ENCODE measurements around the gene ADAM23. TPM values are rescaled to one million over a fixed set of nuclear protein-coding genes. Genes with fewer than 3 reads are reported as not detected.

Gene ADAM23
- total RNA-seq, 1 experiment from 2014 or later: 6.1 TPM

DNA sequence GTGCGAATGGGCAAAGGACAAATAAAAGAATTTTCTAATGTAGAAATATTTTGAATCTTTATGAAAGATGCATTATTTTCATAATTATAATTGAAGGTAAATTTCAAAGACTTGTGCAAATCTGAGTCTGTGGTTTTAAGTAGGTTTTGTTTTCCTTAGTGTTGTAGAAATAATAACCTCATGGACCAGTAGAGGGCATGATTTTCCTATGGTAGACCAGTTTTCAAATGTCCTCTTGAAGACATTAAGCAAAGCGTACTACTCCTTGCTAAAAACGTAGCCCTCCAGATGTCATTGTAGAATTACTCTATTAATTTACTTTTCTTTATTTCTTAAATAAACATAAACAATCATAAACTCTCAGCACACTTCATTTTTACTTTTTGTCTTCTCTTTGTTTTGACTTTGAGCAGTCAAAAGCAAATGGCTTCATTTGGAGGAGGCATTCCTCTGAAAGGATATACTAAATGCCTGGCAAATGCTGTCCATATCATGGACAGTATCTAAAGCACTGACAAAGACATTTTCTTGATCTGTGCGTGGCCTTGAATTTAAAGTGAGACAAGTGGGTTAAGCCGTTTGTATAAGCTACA is 113.1 kb downstream of the ADAM23 start:
- Histone ChIP-seq H3K4me3 (ENCODE audit: insufficient read depth, low read depth, low read length) (no peak overlapping the region), H3K36me3 (replicated peaks; ENCODE audit: control insufficient read depth, insufficient read depth, low read length) (no peaks in the 10 kb centered on the region), H3K27me3 (ENCODE audit: control insufficient read depth, insufficient read depth, low read length) (no peaks in the 10 kb centered on the region)
- peak; percentile 24 for DNase-seq

DNA sequence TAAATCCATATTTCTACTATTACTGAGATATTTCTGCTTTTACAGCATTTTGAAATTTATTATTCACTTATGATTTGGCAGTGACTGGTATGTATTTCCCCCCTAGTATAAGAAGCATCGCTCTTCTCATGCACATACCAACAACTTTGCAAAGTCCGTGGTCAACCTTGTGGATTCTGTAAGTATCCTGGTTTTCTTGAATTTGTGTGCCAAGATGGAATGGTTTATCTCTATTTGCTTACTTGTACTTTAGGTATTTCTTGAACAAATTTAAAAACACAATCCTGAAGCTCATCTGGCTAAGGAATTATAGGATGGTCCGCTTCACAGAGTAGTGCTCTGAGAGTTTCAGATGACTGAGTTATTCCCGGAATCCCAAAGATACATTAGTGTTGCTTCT is 114.0 kb downstream of the ADAM23 start:
- Histone ChIP-seq H3K36me3 (replicated peaks; ENCODE audit: control insufficient read depth, insufficient read depth, low read length) (no peaks in the 10 kb centered on the region), H3K4me3 (ENCODE audit: insufficient read depth, low read depth, low read length) (no peak overlapping the region), H3K27me3 (ENCODE audit: control insufficient read depth, insufficient read depth, low read length) (no peaks in the 10 kb centered on the region)
- no peak for DNase-seq

DNA sequence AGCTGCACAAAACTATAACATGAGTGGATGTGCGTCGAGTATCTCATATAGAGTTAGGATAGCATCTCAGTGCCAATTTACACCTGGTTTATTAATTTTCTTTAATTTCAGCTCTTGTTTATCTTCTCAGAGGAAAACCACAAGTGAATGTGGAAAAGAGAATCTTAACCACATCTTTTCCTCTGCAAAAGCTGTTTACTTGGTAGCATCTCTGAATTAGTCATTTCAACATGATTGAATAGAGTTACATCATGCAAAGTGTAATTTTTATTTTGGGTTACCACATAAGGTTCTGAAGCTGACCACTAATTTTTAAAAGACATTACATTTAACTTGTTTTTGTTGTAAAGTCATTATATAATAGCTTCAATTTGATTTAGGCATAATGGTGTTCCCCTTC is 115.2 kb downstream of the ADAM23 start:
- Histone ChIP-seq H3K27me3 (ENCODE audit: control insufficient read depth, insufficient read depth, low read length) (no peaks in the 10 kb centered on the region), H3K4me3 (ENCODE audit: insufficient read depth, low read depth, low read length) (no peak overlapping the region), H3K36me3 (replicated peaks; ENCODE audit: control insufficient read depth, insufficient read depth, low read length) (no peaks in the 10 kb centered on the region; the same call in 1 of the 2 replicates)
- no peak for DNase-seq

DNA sequence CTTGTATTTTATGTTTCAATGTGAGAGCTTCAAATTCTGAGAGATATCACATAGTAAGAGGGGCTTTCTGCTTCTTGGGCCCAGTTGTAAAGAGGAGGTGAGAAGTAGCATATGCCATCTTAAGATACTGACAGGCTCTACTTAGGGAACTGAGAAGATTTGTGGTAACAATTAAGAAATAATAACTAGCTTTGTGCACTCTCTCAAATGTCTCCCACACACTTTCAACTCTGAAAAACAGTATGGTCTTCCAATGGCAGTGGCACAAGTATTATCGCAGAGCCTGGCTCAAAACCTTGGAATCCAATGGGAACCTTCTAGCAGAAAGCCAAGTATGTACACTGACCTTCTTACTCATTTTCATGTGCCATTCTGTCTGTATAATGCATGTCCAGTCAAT is 118.6 kb downstream of the ADAM23 start:
- DNase-seq: no peak
- Histone ChIP-seq H3K36me3 (replicated peaks; ENCODE audit: control insufficient read depth, insufficient read depth, low read length) (no peaks in the 10 kb centered on the region; the same call in 1 of the 2 replicates), H3K4me3 (ENCODE audit: insufficient read depth, low read depth, low read length) (no peak overlapping the region), H3K27me3 (ENCODE audit: control insufficient read depth, insufficient read depth, low read length) (no peaks in the 10 kb centered on the region)

DNA sequence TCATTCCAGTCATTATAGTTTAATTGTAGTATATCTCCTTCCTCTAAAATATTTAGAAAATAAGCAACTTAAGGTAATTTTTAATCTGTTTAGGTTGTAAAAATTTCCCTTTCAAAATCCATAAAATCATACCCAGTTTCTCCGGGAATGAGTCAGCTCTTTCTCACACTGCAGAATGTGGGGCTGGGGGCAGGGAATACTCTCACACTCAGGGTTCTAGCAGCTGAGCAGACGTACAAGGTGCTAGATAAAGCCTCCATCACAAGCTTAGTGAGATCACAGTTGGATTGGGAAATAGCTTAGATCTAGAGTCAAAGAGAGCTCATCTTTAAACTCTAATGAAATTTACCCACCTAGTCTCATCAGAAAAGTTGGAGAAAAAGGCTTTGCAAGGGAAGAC is 119.0 kb downstream of the ADAM23 start:
- no peaks in the 10 kb centered on the region for H3K27me3 ChIP-seq (ENCODE audit: control insufficient read depth, insufficient read depth, low read length)
- H3K36me3 ChIP-seq (replicated peaks; ENCODE audit: control insufficient read depth, insufficient read depth, low read length): no peaks in the 10 kb centered on the region; the same call in 1 of the 2 replicates
- H3K4me3 ChIP-seq (ENCODE audit: insufficient read depth, low read depth, low read length): no peak overlapping the region
- no peak for DNase-seq

DNA sequence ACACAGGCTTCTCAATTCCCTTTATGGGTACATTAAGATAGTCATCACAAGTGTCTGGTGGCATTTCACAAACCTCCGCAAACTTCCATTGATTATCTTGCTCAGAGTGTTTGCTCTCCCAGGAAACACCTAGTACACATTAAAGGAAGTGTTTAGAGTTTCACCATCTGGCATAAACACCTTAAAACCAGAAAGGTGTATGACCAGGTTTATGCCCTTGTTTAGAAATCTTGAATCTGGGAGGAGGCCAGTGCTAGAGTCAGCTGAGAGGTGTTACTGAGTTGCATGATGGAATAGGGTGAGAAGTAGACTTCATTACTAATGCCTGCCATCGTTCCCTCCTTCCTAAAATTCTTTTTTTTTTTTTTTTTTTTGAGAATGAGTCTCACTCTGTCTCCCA is 120.0 kb downstream of the ADAM23 start:
- H3K27me3 ChIP-seq (ENCODE audit: control insufficient read depth, insufficient read depth, low read length): no peaks in the 10 kb centered on the region
- no peak for DNase-seq
- H3K4me3 ChIP-seq (ENCODE audit: insufficient read depth, low read depth, low read length): no peak overlapping the region
- H3K36me3 ChIP-seq (replicated peaks; ENCODE audit: control insufficient read depth, insufficient read depth, low read length): no peaks in the 10 kb centered on the region; the same call in 1 of the 2 replicates

DNA sequence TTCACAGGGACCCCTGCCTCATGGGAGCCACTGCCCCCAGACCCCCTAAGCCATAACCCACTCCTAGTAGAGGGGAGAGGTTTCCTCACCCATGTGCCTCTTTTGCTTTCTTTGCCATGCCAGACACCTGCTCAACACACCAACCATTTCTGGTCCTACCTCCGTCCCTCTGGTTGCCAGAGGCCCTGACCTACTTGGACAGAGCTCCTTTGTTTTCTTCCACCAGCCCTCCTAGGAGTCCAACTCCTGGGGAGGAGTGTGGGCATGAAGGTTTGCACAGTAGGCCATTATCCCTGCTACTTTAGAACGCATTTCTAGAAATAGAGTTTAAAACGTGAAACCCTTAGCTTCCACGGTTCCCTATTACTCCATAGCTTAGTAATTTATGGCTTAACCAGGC is 122.3 kb downstream of the ADAM23 start:
- H3K36me3 ChIP-seq (replicated peaks; ENCODE audit: control insufficient read depth, insufficient read depth, low read length): no peaks in the 10 kb centered on the region; the same call in none of the 2 replicates
- H3K4me3 ChIP-seq (ENCODE audit: insufficient read depth, low read depth, low read length): no peak overlapping the region
- H3K27me3 ChIP-seq (ENCODE audit: control insufficient read depth, insufficient read depth, low read length): no peaks in the 10 kb centered on the region
- DNase-seq: no peak

DNA sequence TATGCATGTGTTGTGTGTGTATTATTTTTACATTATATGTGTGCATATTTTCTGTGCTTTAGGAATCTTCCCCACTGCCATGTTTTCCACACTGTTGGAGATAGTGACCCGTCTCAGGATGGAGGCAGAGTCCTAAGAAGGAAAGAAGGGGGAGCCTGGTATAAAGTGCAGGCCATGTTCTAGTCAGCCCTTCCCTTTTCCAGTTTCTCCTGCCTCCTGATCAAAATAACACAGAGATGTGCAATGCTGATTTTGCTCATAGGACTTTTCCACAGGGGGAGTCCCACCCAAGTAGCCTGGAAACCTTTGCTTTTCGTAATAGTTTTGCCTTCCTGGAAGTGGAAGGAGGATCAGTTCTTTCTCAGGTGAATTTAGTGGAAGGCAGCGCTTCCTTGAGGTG is 126.1 kb downstream of the ADAM23 start:
- DNase-seq: no peak
- Histone ChIP-seq H3K4me3 (ENCODE audit: insufficient read depth, low read depth, low read length) (no peak overlapping the region), H3K36me3 (replicated peaks; ENCODE audit: control insufficient read depth, insufficient read depth, low read length) (no peaks in the 10 kb centered on the region; the same call in 1 of the 2 replicates), H3K27me3 (ENCODE audit: control insufficient read depth, insufficient read depth, low read length) (no peaks in the 10 kb centered on the region)

DNA sequence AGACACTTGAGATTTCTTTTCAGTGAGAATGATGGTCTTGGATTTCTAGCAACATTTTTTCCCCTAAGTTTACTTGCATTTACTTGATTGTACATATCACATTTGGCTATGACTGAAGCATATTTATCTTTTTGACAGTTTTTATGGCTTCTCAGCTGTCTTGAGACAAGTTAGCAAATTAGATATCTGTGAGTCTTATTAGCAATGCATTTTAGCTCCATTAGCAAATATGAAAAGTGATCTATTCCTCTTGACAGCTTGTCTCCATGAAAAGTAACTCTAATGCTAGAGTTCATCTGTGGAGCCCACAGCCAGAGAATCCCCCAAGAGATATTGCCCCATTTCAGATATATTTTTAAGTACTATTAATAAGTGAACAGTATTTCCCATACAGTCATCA is 126.9 kb downstream of the ADAM23 start:
- Histone ChIP-seq H3K4me3 (ENCODE audit: insufficient read depth, low read depth, low read length) (no peak overlapping the region), H3K27me3 (ENCODE audit: control insufficient read depth, insufficient read depth, low read length) (no peaks in the 10 kb centered on the region), H3K36me3 (replicated peaks; ENCODE audit: control insufficient read depth, insufficient read depth, low read length) (no peaks in the 10 kb centered on the region; the same call in 1 of the 2 replicates)
- DNase-seq: no peak

DNA sequence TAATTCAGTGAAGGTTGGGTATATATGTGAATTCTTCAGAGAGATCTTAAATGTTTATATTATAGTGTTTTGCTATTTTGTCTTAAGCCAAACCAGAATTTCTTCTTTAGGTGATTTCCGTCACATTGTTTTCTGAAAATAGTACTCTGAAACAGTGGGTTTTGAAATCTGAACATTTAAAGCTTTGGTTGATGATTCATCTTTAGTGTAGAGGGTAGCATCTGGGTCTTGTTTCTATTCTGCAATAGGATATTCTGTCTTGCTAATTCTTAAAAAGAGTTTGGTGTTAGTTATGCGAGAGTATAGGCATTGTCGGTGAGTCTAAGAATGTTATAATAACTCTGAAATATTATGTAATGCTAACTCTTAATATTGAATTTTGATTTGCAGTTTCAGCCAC is 129.4 kb downstream of the ADAM23 start:
- no peak overlapping the region for H3K4me3 ChIP-seq (ENCODE audit: insufficient read depth, low read depth, low read length)
- no peak for DNase-seq
- no peaks in the 10 kb centered on the region; the same call in 1 of the 2 replicates for H3K36me3 ChIP-seq (replicated peaks; ENCODE audit: control insufficient read depth, insufficient read depth, low read length)
- no peaks in the 10 kb centered on the region for H3K27me3 ChIP-seq (ENCODE audit: control insufficient read depth, insufficient read depth, low read length)

DNA sequence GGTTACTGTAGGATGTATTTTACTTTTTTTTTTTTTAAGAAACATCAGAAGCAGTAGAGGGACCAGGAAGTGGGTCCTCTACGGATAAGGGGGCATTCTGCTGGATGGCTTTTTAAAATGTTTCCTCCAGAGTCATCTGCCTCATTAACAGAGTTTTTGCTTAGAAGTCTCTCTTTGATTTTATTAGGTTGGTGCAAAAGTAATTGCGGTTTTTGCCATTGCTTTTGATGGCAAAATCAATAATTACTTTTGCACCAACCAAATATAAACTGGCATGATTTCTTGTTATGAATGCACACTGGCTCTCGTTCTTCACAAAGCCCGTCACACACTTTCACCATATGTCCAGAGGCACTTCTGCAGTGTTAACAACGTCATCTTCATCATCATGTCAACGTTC is 130.5 kb downstream of the ADAM23 start:
- no peak for DNase-seq
- H3K36me3 ChIP-seq (replicated peaks; ENCODE audit: control insufficient read depth, insufficient read depth, low read length): no peaks in the 10 kb centered on the region; the same call in 1 of the 2 replicates
- no peak overlapping the region for H3K4me3 ChIP-seq (ENCODE audit: insufficient read depth, low read depth, low read length)
- H3K27me3 ChIP-seq (ENCODE audit: control insufficient read depth, insufficient read depth, low read length): no peaks in the 10 kb centered on the region

DNA sequence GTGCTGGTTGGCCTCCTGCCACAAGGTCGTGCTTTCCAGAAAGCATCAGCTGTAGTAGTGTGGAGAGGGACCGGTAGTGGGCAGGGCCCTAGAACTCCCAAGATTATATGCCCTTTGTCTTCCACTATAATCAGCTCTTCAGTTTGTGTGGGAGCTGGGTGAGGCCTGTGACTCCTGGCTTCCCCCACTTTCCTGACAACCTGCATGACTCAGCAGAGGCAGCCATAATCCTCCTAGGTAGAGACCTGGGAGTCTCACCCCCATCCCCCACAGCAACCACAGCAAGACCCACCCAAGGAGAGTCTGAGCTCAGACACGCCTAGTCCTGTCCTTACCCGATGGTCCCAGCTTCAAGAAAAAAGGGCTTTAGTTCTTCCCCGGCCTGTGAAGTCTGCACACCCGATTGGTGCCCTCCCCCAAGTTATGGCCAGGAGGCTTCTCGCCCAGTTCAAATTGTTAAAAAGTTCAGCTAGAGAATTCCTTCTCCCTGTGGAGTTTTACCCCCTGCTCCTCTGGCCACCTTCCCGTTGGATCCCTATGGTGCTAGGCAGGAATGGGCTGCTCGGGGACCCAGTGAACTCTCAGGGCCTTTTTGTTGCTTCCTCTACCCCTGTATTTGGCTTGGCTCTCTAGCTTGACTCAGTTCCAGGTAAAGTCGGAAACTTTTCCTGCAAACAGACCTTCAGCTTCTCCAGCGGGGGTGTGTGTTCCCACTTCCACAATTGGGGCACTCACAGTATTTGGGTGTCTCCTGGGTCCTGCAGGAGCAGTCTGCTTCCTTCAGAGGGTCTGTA is 141.2 kb downstream of the ADAM23 start:
- no peak for DNase-seq
- Histone ChIP-seq H3K27me3 (ENCODE audit: control insufficient read depth, insufficient read depth, low read length) (no peaks in the 10 kb centered on the region), H3K36me3 (replicated peaks; ENCODE audit: control insufficient read depth, insufficient read depth, low read length) (0 out of 2 replicates have a peak, but pooled peaks cover 2% of the 10 kb centered on the region), H3K4me3 (ENCODE audit: insufficient read depth, low read depth, low read length) (no peak overlapping the region)

DNA sequence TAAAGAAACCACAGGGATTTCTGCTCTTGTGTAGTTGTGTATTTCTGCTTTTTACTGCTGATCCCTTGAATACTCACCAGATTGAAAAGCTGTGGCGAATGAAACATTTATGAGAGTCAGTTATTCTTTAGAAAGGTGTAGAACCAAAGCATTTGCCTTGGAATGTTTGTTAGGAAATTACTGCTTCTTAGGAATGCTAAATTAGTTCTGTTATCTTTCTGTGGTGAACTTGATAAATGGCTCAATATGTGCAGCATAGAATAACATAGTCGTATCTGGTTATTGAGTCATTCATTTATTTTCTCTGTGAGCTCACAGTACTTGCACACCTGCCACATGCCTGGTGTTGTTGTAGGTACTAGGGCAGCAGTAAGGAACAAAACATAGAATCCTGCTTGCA is 142.0 kb downstream of the ADAM23 start:
- H3K36me3 ChIP-seq (replicated peaks; ENCODE audit: control insufficient read depth, insufficient read depth, low read length): 0 out of 2 replicates have a peak, but pooled peaks cover 2% of the 10 kb centered on the region
- H3K4me3 ChIP-seq (ENCODE audit: insufficient read depth, low read depth, low read length): no peak overlapping the region
- no peak for DNase-seq
- H3K27me3 ChIP-seq (ENCODE audit: control insufficient read depth, insufficient read depth, low read length): no peaks in the 10 kb centered on the region

DNA sequence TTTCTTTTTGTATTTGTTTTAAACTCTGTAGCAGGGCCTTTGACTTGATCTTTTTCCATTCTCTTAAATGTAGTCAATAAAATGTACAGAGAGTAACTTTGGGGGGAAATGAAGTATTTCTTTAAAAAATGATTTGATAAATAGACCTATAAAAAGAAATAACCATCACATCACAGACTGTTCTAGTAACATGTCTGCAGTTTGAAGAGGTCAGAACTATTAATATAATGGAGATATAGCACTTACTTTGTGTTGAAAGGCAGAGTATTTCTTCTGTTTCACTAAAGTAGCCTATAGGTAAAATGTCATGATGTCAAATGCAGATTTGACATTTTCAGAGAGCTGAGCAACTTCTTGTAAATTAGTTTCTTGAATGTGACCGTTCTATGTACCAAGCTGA is 143.3 kb downstream of the ADAM23 start:
- Histone ChIP-seq H3K4me3 (ENCODE audit: insufficient read depth, low read depth, low read length) (no peak overlapping the region), H3K36me3 (replicated peaks; ENCODE audit: control insufficient read depth, insufficient read depth, low read length) (0 out of 2 replicates have a peak, but pooled peaks cover 2% of the 10 kb centered on the region), H3K27me3 (ENCODE audit: control insufficient read depth, insufficient read depth, low read length) (no peaks in the 10 kb centered on the region)
- no peak for DNase-seq

DNA sequence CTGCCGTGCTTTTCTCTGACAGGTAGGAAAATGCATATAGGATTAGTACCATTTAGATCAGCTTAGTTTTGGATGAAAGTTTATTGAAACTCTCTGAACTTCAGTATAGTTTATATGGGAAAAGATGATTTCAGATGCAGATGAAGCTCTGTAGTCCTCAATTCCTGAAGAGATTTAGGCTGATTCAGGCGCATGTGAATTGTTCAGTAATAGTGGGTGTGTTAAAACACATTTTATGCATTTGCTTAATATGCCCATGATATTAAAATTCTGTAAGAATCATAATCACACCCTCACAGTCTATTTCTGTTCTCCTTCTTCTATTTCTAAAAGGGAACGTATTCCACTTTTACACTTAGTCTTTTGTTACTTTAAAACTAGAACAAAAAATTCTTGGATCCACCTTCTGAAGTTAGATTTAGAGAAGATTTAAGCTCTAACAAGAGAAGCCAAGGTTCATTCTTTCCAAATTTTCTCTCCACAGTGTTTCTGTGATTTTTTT is 154.4 kb downstream of the ADAM23 start:
- no peak for DNase-seq

More for the DNA sequence above, 154.4 kb downstream of the ADAM23 start:
- H3K36me3 ChIP-seq (replicated peaks; ENCODE audit: control insufficient read depth, insufficient read depth, low read length): no peaks in the 10 kb centered on the region; the same call in 1 of the 2 replicates
- no peaks in the 10 kb centered on the region for H3K27me3 ChIP-seq (ENCODE audit: control insufficient read depth, insufficient read depth, low read length)
- H3K4me3 ChIP-seq (ENCODE audit: insufficient read depth, low read depth, low read length): no peak overlapping the region

All from H7 (cell line).